Measurements from ENCODE around the gene SLC16A9.

- TF ChIP-seq CTCF (IDR thresholded peaks at IDR 0.05; ENCODE audit: insufficient read depth, low read length, poor library complexity, severe bottlenecking) (no peak), EZH2phosphoT487 (conservative IDR thresholded peaks at IDR 0.05; ENCODE audit: low read length) (no peak)
Observed at GRCh38 chr10:59695637-59696036, 14.0 kb downstream of the SLC16A9 start.

Measured in SU-DHL-6 (cell line).